HG03159 (cell line): Measurements from ENCODE around the gene TMEM91.
"Not testable (repeated sequence)": the region's sequence is repeated elsewhere in the genome, so short reads cannot be mapped to it uniquely, and the experiment has no call there.

Experiments used
- ATAC-seq: cut with Tn5 transposase; IDR thresholded peaks from one replicate; pipeline ENCODE4 v1.9.1; 2021; ENCODE audit warnings: mild to moderate bottlenecking, moderate library complexity; ENCODE audit not compliant: unreplicated experiment

The TMEM91 gene

GRCh38 chr19:41373993-41374392 is 2.3 kb upstream of the TMEM91 start:
- no peak for ATAC-seq

GRCh38 chr19:41376998-41377365 is 649 bp downstream of the TMEM91 start:
- no peak for ATAC-seq

GRCh38 chr19:41377977-41378709 is 1.8 kb downstream of the TMEM91 start:
- no peak for ATAC-seq

- ATAC-seq, result not testable (repeated sequence)
These were observed 5.2 kb downstream of the TMEM91 start for GRCh38 chr19:41381536-41381935.

GRCh38 chr19:41384351-41384750 is 8.0 kb downstream of the TMEM91 start:
- no peak for ATAC-seq

GRCh38 chr19:41386442-41386841 is 10.1 kb downstream of the TMEM91 start:
- no peak for ATAC-seq

- ATAC-seq, result no peak
These were observed 15.3 kb downstream of the TMEM91 start for GRCh38 chr19:41391618-41392017.

GRCh38 chr19:41392775-41393174 is 16.4 kb downstream of the TMEM91 start:
- ATAC-seq, result no peak

GRCh38 chr19:41395355-41395754 is 19.0 kb downstream of the TMEM91 start:
- ATAC-seq, result no peak

GRCh38 chr19:41397086-41398049 is 21.0 kb downstream of the TMEM91 start, which contains the start of the genes BCKDHA and EXOSC5:
Gene BCKDHA (plus strand): TSS chr19:41397818. CDS start chr19:41397828, 10 bp downstream.
Gene EXOSC5 (minus strand): TSS chr19:41397359. CDS start chr19:41397328, 31 bp downstream.
- peak; percentile 86 for ATAC-seq

- ATAC-seq, result no peak
These were observed 21.7 kb downstream of the TMEM91 start for GRCh38 chr19:41398050-41398418.

- ATAC-seq, result no peak
These were observed 22.3 kb downstream of the TMEM91 start for GRCh38 chr19:41398598-41398997.

GRCh38 chr19:41399091-41399490 is 22.8 kb downstream of the TMEM91 start:
- no peak for ATAC-seq

GRCh38 chr19:41399525-41399924 is 23.2 kb downstream of the TMEM91 start:
- ATAC-seq, result no peak

GRCh38 chr19:41401483-41401882 is 25.1 kb downstream of the TMEM91 start:
- ATAC-seq, result no peak

- no peak for ATAC-seq
These were observed 25.7 kb downstream of the TMEM91 start for GRCh38 chr19:41402010-41402409.

GRCh38 chr19:41403181-41403970 is 27.0 kb downstream of the TMEM91 start:
- no peak for ATAC-seq

GRCh38 chr19:41405776-41406175 is 29.4 kb downstream of the TMEM91 start:
- no peak for ATAC-seq

- ATAC-seq, result no peak
These were observed 30.9 kb downstream of the TMEM91 start for GRCh38 chr19:41407271-41407670.

GRCh38 chr19:41408256-41408655 is 31.9 kb downstream of the TMEM91 start:
- no peak for ATAC-seq

GRCh38 chr19:41408846-41409245 is 32.5 kb downstream of the TMEM91 start:
- not testable (repeated sequence) for ATAC-seq
